NCI-H2196 treated with DMSO at 0.1 percent for 48 hours (cell line): Measurements from ENCODE around the gene RAB11FIP5.

Source experiments
- DNase-seq: peaks from one replicate; lab custom pipeline; 2025; ENCODE audit not compliant: unreplicated experiment; lab: John Stamatoyannopoulos, UW

Gene RAB11FIP5

GRCh38 chr2:73085691-73086090 is 27.1 kb downstream of the RAB11FIP5 start:
- peak; percentile 8 for DNase-seq

GRCh38 chr2:73084971-73085370 is 27.8 kb downstream of the RAB11FIP5 start:
- DNase-seq: no peak

- no peak for DNase-seq
Measured at GRCh38 chr2:73083886-73084800, 28.6 kb downstream of the RAB11FIP5 start.

- no peak for DNase-seq
Measured at GRCh38 chr2:73082523-73083410, 30.0 kb downstream of the RAB11FIP5 start.

- DNase-seq: no peak
Measured at GRCh38 chr2:73081181-73081671, 31.5 kb downstream of the RAB11FIP5 start.

- DNase-seq: no peak
Measured at GRCh38 chr2:73080321-73081131, 32.2 kb downstream of the RAB11FIP5 start.

GRCh38 chr2:73079636-73080035 is 33.1 kb downstream of the RAB11FIP5 start:
- DNase-seq: no peak

GRCh38 chr2:73078457-73079411 is 34.0 kb downstream of the RAB11FIP5 start:
- DNase-seq: no peak

GRCh38 chr2:73077424-73077795 is 35.3 kb downstream of the RAB11FIP5 start:
- DNase-seq: no peak

- no peak for DNase-seq
Measured at GRCh38 chr2:73076701-73077423, 35.9 kb downstream of the RAB11FIP5 start.

- DNase-seq: no peak
Measured at GRCh38 chr2:73075477-73076373, 37.0 kb downstream of the RAB11FIP5 start.

- DNase-seq: no peak
Measured at GRCh38 chr2:73074110-73075069, 38.4 kb downstream of the RAB11FIP5 start.

- DNase-seq: no peak
Measured at GRCh38 chr2:73072416-73072815, 40.3 kb downstream of the RAB11FIP5 start.

- DNase-seq: no peak
Measured at GRCh38 chr2:73072129-73072395, 40.7 kb downstream of the RAB11FIP5 start.

- DNase-seq: peak; percentile 71
Measured at GRCh38 chr2:73071360-73072128, 41.2 kb downstream of the RAB11FIP5 start, which contains the start of gene SFXN5. Gene SFXN5, minus strand, starts transcription at chr2:73071712. Its CDS starts 7 bp downstream, at chr2:73071705.

- DNase-seq: no peak
Measured at GRCh38 chr2:73070643-73071359, 41.9 kb downstream of the RAB11FIP5 start.
